ENCODE results near the gene NRL. TPM values are rescaled to one million over a fixed set of nuclear protein-coding genes. Genes with fewer than 3 reads are reported as not detected.

The NRL gene
- total and polyA plus RNA-seq, 9 of the 15 experiments (the other 6 are each of a cell fraction or from before 2014, with no cell fraction given), result 0.07 to 2.7 (median 1.4) TPM; not detected in 1

DNA sequence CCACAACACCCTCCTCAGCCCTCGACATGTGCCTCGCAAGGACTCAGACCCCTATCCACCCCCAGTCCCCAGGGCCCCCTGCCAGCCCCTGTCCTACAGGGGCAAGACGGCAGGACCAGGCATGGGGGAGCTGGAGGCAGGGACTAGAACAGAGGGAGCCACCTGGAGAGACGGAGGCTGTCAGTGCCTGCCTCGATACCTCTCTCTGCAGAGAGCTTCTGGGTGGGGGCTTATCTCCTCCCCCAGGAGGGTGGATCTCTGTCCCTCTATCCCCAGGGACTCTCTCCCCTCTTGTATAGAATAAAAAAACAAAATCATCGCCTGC is 45.4 kb downstream of the NRL start:
- H3K36me3 ChIP-seq (ENCODE audit: control insufficient read depth, insufficient read depth, low read length), result no peaks in the 10 kb centered on the region
- H3K27me3 ChIP-seq (ENCODE audit: control insufficient read depth in 2 of 2, insufficient read depth in 2 of 2, low read length in 2 of 2), result peaks cover 0 to 51% of the 10 kb centered on the region in 2 experiments; a peak in 3 of 5 replicates
- H3K9me1 ChIP-seq (ENCODE audit: control insufficient read depth, insufficient read depth, low read length), result no peaks in the 10 kb centered on the region
- TF ChIP-seq ETV5 (CRISPR knock-in tag; IDR thresholded peaks at IDR 0.05; ENCODE audit: low read depth), result no peak
- TF ChIP-seq ZNF324 (CRISPR knock-in tag; IDR thresholded peaks at IDR 0.05), result no peak
- TF ChIP-seq KDM4B (IDR thresholded peaks at IDR 0.05; ENCODE audit: borderline replicate concordance in 2 of 2, low read depth in 1 of 2), result no peak
- no peak for TF ChIP-seq NR4A1 (CRISPR knock-in tag; IDR thresholded peaks at IDR 0.05)
- no peak for TF ChIP-seq NR4A1 (tag; IDR thresholded peaks at IDR 0.05)
- TF ChIP-seq, protein P1, sequence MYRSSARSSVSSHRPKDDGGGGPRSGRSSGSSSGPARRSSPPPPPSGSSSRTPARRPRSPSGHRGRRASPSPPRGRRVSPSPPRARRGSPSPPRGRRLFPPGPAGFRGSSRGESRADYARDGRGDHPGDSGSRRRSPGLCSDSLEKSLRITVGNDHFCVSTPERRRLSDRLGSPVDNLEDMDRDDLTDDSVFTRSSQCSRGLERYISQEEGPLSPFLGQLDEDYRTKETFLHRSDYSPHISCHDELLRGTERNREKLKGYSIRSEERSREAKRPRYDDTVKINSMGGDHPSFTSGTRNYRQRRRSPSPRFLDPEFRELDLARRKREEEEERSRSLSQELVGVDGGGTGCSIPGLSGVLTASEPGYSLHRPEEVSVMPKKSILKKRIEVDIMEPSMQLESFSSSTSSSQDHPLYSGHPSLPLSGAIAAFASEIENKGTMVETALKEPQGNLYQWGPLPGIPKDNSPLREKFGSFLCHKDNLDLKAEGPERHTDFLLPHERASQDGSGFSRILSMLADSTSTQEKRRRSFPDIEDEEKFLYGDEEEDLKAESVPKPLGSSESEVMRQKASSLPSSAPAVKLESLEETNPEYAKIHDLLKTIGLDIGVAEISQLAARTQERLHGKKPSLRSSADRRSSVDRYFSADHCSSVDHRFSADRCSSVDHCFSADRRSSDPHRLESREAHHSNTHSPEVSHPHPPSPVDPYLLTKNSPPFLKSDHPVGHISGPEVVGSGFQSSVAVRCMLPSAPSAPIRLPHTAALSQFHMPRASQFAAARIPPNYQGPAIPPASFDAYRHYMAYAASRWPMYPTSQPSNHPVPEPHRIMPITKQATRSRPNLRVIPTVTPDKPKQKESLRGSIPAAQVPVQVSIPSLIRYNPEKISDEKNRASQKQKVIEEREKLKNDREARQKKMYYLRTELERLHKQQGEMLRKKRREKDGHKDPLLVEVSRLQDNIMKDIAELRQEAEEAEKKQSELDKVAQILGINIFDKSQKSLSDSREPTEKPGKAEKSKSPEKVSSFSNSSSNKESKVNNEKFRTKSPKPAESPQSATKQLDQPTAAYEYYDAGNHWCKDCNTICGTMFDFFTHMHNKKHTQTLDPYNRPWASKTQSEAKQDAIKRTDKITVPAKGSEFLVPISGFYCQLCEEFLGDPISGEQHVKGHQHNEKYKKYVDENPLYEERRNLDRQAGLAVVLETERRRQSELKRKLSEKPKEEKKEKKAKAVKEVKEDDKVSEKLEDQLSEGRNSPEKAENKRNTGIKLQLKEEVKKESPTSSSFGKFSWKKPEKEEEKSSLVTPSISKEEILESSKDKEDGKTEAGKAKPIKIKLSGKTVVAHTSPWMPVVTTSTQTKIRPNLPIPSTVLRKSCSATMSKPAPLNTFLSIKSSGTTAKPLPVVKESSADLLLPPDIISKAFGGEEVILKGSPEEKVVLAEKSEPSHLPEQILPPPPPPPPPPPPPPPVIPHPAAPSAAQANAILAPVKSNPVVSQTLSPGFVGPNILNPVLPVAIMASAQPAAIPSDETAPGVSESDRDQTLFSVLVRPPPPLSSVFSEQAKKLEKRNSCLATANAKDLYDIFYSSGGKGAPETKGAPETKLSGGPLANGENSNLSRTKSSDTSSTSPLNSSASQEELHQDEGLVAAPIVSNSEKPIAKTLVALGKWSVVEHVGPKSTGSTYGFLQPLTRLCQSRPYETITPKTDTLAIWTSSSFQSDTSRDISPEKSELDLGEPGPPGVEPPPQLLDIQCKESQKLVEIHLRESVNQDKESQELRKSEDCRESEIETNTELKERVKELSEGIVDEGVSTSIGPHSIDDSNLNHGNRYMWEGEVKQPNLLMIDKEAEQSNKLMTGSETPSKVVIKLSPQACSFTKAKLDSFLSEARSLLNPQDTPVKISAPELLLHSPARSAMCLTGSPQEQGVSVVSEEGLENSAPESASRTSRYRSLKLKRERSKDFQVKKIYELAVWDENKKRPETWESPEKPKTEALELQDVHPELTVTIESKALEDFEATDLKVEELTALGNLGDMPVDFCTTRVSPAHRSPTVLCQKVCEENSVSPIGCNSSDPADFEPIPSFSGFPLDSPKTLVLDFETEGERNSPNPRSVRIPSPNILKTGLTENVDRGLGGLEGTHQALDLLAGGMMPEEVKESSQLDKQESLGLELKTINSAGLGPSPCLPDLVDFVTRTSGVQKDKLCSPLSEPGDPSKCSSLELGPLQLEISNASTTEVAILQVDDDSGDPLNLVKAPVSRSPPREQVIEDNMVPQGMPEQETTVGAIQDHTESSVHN (IDR thresholded peaks at IDR 0.05; ENCODE audit: borderline replicate concordance in 1 of 2, low read depth in 1 of 2), result no peak
- no peak for TF ChIP-seq BRD4 (IDR thresholded peaks at IDR 0.05)
- TF ChIP-seq, protein P2, sequence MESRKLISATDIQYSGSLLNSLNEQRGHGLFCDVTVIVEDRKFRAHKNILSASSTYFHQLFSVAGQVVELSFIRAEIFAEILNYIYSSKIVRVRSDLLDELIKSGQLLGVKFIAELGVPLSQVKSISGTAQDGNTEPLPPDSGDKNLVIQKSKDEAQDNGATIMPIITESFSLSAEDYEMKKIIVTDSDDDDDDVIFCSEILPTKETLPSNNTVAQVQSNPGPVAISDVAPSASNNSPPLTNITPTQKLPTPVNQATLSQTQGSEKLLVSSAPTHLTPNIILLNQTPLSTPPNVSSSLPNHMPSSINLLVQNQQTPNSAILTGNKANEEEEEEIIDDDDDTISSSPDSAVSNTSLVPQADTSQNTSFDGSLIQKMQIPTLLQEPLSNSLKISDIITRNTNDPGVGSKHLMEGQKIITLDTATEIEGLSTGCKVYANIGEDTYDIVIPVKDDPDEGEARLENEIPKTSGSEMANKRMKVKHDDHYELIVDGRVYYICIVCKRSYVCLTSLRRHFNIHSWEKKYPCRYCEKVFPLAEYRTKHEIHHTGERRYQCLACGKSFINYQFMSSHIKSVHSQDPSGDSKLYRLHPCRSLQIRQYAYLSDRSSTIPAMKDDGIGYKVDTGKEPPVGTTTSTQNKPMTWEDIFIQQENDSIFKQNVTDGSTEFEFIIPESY (CRISPR knock-in tag; IDR thresholded peaks at IDR 0.05), result no peak
- no peak for TF ChIP-seq CEBPB (tag; IDR thresholded peaks at IDR 0.05)
- no peaks in the 10 kb centered on the region for H3K79me2 ChIP-seq (ENCODE audit: control insufficient read depth, insufficient read depth, low read length)
- ChIA-PET CTCF (ENCODE audit: low intra/inter-chr PET ratio) (no interaction called here), POLR2A (interaction anchor here (0.9 to 1.5 kb wide), 2 partner anchors 13 to 41 kb away, joined by 3 to 4 read pairs; no protein-coding TSS in a partner anchor)
- H3K27ac ChIP-seq (ENCODE audit: extremely low read depth, low read depth, low read length), result no peak overlapping the region
- 0% methylated on average over 3 of the region's 6 CpGs for WGBS (ENCODE audit: insufficient coverage, low coverage, missing lambda C conversion rate)
- H2AFZ ChIP-seq (ENCODE audit: low read depth, low read length), result no peak overlapping the region
- intact Hi-C loops (cut with micrococcal nuclease) (no loop called here), in situ Hi-C loops (cut with MboI) (no loop called here)
- ATAC-seq (no peak), FAIRE-seq (no peak), DNase-seq (ENCODE audit: extremely low read depth in 1 of 4, low spot score in 3 of 4) (no peak)
- H3K9ac ChIP-seq (ENCODE audit: insufficient read depth in 1 of 2, low read depth in 2 of 2, low read length in 2 of 2), result no peak overlapping the region
- BruUV-seq (replicated peaks), result no TSS peak
- no peaks in the 10 kb centered on the region for H4K20me1 ChIP-seq (replicated peaks; ENCODE audit: control insufficient read depth, insufficient read depth, low read length)
- peaks cover 0 to 4% of the 10 kb centered on the region in 2 experiments; a peak in 2 of 5 replicates for H3K4me1 ChIP-seq (replicated peaks in 1 of 2; ENCODE audit: control insufficient read depth in 2 of 2, insufficient read depth in 2 of 2, low read length in 2 of 2)
- no peak overlapping the region for H3K4me3 ChIP-seq
- H3K4me2 ChIP-seq (ENCODE audit: insufficient read depth, low read length), result no peak overlapping the region
- H3K9me3 ChIP-seq (replicated peaks; ENCODE audit: control insufficient read depth, insufficient read depth, low read depth, low read length), result no peaks in the 10 kb centered on the region
